Measurements from ENCODE around the gene TPST2.

TPST2 gene

GRCh38 chr22:26486394-26486793 is 103.5 kb downstream of the TPST2 start:
- DNase-seq: no peak

DNA sequence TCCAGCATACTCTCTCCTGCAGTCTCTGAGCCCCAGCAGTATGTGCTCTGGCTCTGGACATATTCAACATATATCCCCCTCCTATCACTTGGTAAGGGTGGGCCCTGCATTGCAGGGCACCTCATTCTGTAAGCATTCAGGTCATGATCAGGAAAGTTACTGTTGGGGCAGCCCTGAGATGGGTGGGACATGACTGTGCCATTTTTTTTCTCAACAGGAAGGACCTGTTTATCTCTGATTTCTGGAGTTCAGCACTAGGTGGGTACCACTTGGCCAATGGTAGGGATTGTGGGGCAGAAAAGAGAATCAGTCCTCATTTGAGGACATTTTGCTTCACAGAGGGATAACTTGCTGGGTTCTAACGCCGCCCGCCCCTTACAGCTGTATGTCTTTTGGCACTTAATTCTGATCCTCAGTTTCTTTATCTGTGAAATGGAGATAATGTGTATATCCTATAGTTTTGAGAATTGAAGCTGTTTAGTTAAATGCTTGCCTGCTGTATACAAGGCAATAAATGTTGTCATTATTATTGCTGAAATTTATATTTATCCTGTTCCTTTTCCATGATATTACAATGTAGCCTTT is 104.0 kb downstream of the TPST2 start:
- no peak for DNase-seq

GRCh38 chr22:26485013-26485412 is 104.9 kb downstream of the TPST2 start:
- DNase-seq: no peak

GRCh38 chr22:26484360-26484706 is 105.6 kb downstream of the TPST2 start:
- DNase-seq: no peak

DNA sequence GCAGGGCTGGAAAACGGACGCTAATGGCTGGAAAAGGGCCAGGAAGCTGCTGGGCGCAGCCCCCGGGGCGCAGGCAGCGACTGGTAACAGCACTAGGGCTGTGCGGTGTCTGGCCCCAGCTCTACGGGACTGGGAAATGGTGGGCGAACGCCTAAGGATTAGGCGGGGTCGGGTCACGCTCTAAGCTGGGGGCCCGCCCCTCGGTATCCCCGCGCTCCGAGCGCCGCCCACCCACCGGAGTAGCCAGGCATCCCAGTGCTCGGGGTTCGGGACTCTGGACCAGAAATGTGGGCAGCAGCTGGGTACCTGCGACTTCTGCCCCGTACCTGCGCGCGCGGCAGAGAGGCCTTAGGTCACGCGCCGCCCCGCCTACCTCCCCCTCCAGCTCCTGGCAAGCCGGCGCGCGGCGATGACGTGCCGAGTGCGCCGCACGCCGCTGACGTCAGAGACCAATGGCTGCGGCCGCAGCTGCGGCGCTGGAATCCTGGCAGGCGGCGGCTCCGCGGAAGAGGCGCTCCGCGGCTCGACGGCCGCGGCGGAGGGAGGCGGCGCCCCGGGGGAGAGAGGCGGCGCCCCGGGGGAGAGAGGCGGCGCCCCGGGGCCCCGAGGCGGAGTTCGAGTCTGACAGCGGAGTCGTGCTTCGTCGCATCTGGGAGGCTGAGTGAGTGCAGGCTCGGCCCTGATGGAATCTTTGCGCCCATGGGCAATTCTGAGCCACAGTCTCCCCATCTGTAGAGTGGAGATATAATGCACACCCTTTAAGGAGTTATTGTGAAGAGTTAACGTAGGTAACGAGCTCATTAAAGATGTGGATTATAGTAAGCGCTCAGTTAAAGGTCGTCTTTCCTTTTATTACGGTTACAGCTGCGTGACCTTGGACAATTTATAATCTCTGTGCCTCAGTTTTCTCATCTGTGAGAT is 106.2 kb downstream of the TPST2 start, which contains the start of the genes HPS4 and SRRD:
Gene HPS4 (minus strand): TSS at position 345 of the 921 bp plus-strand sequence. CDS start 2,021 bp downstream, outside the sequence.
Gene SRRD (plus strand): TSS at position 439 of the 921 bp plus-strand sequence. CDS start 14 bp downstream, at position 453.
- peak; percentile 73 for DNase-seq

DNA sequence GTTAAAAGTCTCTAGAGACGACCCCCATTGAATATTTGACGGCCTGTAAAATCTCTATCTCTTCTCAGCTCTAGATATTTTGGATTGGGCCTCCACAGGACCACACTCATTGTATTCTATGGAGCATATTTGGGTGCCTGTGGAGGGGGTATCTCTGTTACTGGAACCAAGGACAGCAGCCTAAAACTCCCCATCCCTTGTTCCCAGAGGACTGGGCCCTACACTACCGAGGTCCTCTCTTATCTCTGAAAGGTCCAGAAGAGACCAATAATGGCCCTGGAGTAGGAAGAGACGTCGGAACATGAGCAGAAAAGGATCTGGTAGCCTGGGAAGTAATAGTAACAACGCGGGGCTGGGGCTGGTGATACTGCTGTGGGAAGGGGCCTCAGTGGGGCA is 106.9 kb downstream of the TPST2 start:
- DNase-seq: no peak

- no peak for DNase-seq
These were observed 107.8 kb downstream of the TPST2 start for GRCh38 chr22:26482161-26482560.

- no peak for DNase-seq
These were observed 108.2 kb downstream of the TPST2 start for GRCh38 chr22:26481694-26482093.

DNA sequence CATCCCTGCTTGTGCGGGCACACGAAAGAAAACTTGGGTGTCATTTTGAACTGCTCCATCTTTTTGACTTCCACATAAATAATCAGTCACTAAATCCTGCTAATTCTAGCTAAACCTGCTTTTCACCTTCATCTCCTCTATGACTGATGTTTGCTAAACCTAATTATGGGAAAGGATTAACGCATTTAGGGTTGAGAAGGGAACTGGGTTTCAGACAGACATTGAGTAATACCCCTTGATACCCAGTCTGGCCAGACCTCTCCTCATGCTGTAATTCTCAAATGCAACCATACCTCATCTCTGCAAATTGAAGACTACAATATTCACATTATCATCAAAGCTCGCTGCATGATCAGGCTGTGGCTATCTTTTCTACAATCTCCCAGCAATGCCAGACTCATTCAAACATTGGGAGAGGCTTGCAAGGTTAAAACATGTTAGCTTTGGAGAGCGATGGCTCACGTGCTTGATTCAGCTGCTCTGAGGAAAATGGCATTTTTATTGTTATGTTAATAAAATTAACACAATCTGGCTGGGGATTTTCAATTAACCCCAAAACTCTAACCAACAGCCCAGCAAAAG is 108.7 kb downstream of the TPST2 start:
- DNase-seq: no peak

DNA sequence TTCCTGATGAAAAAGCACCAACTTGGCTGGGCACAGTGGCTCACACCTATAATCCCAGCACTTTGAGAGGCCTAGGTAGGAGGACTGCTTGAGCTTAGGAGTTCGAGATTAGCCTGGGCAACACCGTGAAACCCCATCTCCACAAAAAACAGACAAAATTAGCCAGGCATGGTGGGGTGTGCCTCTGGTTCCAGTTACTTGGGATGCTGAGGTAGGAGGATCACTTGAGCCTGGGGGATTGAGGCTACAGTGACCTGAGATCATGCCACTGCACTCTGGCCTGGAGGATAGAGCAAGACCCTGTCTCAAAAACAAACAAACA is 109.4 kb downstream of the TPST2 start:
- no peak for DNase-seq

DNA sequence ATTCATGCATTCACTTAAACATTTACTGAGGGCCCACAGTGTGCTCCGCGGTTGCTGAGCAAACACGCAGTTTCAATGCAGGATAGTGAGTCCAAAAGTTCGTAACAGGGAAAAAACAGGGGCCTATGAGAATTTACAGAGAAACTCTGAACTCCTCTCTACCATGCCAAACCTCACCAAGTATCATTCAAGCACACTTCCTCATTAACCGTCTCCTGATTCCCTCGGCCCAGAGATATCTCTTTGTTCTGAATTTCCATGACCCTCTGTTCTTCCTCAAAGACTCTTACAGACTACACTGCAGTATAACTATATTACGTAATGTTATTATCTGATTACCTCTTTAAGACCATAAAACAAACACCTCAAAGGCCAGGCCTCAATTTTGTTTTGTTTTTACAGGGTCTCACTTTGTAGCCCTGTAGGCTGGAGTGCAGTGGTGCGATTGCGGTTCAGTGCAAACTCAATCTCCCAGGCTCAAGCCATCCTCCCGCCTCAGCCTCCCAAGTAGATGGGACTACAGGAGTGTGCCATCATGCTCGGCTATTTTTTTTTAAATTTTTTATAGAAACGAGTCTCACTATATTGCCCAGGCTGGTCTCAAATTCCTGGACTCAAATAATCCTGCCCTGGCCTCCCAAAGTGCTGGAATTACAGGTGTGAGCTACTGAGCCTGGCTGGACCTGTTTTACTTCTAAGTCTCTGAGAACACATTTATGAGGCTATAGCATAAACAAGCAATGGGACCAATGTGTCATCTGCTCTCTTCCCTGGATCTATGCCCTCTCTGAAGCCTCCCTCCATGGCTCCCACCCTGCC is 109.9 kb downstream of the TPST2 start:
- peak; percentile 11 for DNase-seq

GRCh38 chr22:26479043-26479791 is 110.7 kb downstream of the TPST2 start:
- DNase-seq: no peak

- no peak for DNase-seq
These were observed 112.6 kb downstream of the TPST2 start for GRCh38 chr22:26477341-26477731.

DNA sequence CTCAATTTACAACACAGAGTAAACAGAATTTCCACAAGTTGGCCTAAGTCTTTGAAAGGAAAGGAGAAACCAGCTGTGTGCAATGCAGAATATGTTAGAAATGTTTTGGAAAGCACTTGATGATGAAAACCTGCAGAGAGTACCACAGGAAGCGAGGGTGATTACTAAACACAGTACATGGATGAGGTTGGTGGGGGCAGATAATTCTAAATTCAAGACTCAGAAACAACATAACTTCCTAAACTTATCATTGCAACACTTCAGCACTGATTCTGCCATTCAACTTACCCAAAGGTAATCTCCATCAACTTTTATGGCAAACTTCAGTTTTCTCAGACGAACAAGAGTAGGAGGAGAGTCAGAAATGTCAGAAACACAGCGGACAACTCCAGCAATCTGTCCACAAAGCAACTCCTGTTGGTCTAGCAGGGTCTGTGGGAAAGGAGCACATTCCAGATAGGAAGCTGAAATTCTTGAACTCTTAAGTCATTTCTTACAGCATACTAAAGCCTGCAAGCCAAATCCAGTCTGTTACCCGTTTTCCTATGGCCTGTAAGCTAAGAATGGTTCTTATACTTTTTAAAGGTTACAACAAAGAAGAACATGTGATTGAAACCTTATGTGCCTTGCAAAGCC is 113.1 kb downstream of the TPST2 start:
- DNase-seq: no peak

GRCh38 chr22:26474682-26475081 is 115.2 kb downstream of the TPST2 start:
- DNase-seq: no peak
